ENCODE results near the gene BFSP2. TPM values are rescaled to one million over a fixed set of nuclear protein-coding genes. Genes with fewer than 3 reads are reported as not detected.

The BFSP2 gene
- total RNA-seq, 3 donors from 2014 or later: not detected

GRCh38 chr3:133401374-133402135 is 1.7 kb downstream of the BFSP2 start:
- ATAC-seq: no peak
- intact Hi-C loops (cut with DNase I, micrococcal nuclease): loop anchor here in 1 of 2 donors (5.0 kb wide), 1 partner anchor 144 kb away; no protein-coding TSS in a partner anchor
- Histone ChIP-seq H3K9me3 (no peaks in the 10 kb centered on the region), H3K4me3 (no peak overlapping the region), H3K4me1 (ENCODE audit: low read depth) (no peaks in the 10 kb centered on the region), H3K36me3 (ENCODE audit: low read depth) (no peaks in the 10 kb centered on the region)
- no peak for TF ChIP-seq CTCF (IDR thresholded peaks at IDR 0.05)
- no peak for DNase-seq

- TF ChIP-seq CTCF (IDR thresholded peaks at IDR 0.05): no peak
- Histone ChIP-seq H3K9me3 (no peaks in the 10 kb centered on the region), H3K4me3 (no peak overlapping the region), H3K36me3 (ENCODE audit: low read depth) (no peaks in the 10 kb centered on the region), H3K4me1 (ENCODE audit: low read depth) (no peaks in the 10 kb centered on the region)
- DNase-seq: no peak
- intact Hi-C loops (cut with DNase I, micrococcal nuclease): loop anchor here in 1 of 2 donors (5.0 kb wide), 1 partner anchor 148 kb away; no protein-coding TSS in a partner anchor
- ATAC-seq: no peak
Observed at GRCh38 chr3:133404920-133405319, 5.1 kb downstream of the BFSP2 start.

- no peak for DNase-seq
- no peak for TF ChIP-seq CTCF (IDR thresholded peaks at IDR 0.05)
- ATAC-seq: no peak
- intact Hi-C loops (cut with DNase I, micrococcal nuclease): no loop called here
- Histone ChIP-seq H3K9me3 (no peaks in the 10 kb centered on the region), H3K4me1 (ENCODE audit: low read depth) (peaks cover 3% of the 10 kb centered on the region), H3K36me3 (ENCODE audit: low read depth) (no peaks in the 10 kb centered on the region), H3K4me3 (no peak overlapping the region)
Observed at GRCh38 chr3:133408366-133408765, 8.5 kb downstream of the BFSP2 start.

- no peaks in the 10 kb centered on the region for H3K36me3 ChIP-seq (ENCODE audit: low read depth)
Observed at GRCh38 chr3:133408961-133409360, 9.1 kb downstream of the BFSP2 start.

GRCh38 chr3:133410191-133410892 is 10.5 kb downstream of the BFSP2 start:
- DNase-seq (no peak), ATAC-seq (no peak)
- no peaks in the 10 kb centered on the region for H3K36me3 ChIP-seq (ENCODE audit: low read depth)
- no peak overlapping the region for H3K4me3 ChIP-seq
- intact Hi-C loops (cut with DNase I, micrococcal nuclease): no loop called here
- no peak for TF ChIP-seq CTCF (IDR thresholded peaks at IDR 0.05)
- H3K4me1 ChIP-seq (ENCODE audit: low read depth): peaks cover 6% of the 10 kb centered on the region
- H3K9me3 ChIP-seq: no peaks in the 10 kb centered on the region

More at GRCh38 chr3:133408961-133409360, 9.1 kb downstream of the BFSP2 start:
- no peak for TF ChIP-seq CTCF (IDR thresholded peaks at IDR 0.05)
- Histone ChIP-seq H3K4me1 (ENCODE audit: low read depth) (peaks cover 6% of the 10 kb centered on the region), H3K4me3 (no peak overlapping the region), H3K9me3 (no peaks in the 10 kb centered on the region)
- ATAC-seq (no peak), DNase-seq (no peak)
- intact Hi-C loops (cut with DNase I, micrococcal nuclease): no loop called here

All from mucosa of descending colon (tissue), 3 donors.